Astrocyte of the cerebellum (primary cell): ENCODE measurements around the gene UGT2A3.
"Not testable (repeated sequence)": the region's sequence is repeated elsewhere in the genome, so short reads cannot be mapped to it uniquely, and the experiment has no call there.

Experiments
- DNase-seq: peaks from one replicate; pipeline ENCODE4 v3.0.0-alpha.2; 2011; ENCODE audit warnings: low read depth
- H3K4me3 ChIP-seq: 2 replicates; pipeline ENCODE4 v1.5.1; 2011; ENCODE audit warnings: mild to moderate bottlenecking, low read depth, low read length, moderate library complexity
- CTCF ChIP-seq: IDR thresholded peaks from 2 replicates; pipeline ENCODE4 v1.5.1; 2012; ENCODE audit warnings: low read length, low read depth, moderate library complexity, mild to moderate bottlenecking; ENCODE audit errors: missing control alignments
- in situ Hi-C: cut with HindIII; loops from 2 replicates; pipeline ENCODE4 v1.10.0; 2017; ENCODE audit warnings: low sequenced_read_pairs

The UGT2A3 gene

GRCh38 chr4:68951806-68952585 lies 392 bp upstream of the UGT2A3 start:
- no peak for DNase-seq
- in situ Hi-C loops, result no loop called here
- no peak for TF ChIP-seq CTCF
- no peak overlapping the region for H3K4me3 ChIP-seq

GRCh38 chr4:68950033-68950432 lies 1.6 kb downstream of the UGT2A3 start:
- in situ Hi-C loops, result no loop called here
- H3K4me3 ChIP-seq, result no peak overlapping the region
- no peak for DNase-seq
- no peak for TF ChIP-seq CTCF

- no peak overlapping the region for H3K4me3 ChIP-seq
- no peak for DNase-seq
- TF ChIP-seq CTCF, result no peak
- in situ Hi-C loops, result no loop called here
Observed at GRCh38 chr4:68948985-68949384, 2.6 kb downstream of the UGT2A3 start.

- H3K4me3 ChIP-seq, result no peak overlapping the region
- no peak for TF ChIP-seq CTCF
- no peak for DNase-seq
- in situ Hi-C loops, result no loop called here
Observed at GRCh38 chr4:68948044-68948743, 3.4 kb downstream of the UGT2A3 start.

GRCh38 chr4:68929076-68929737 lies 22.4 kb downstream of the UGT2A3 start:
- no peak overlapping the region for H3K4me3 ChIP-seq
- DNase-seq, result no peak
- TF ChIP-seq CTCF, result no peak
- in situ Hi-C loops, result no loop called here

GRCh38 chr4:68927165-68927564 lies 24.4 kb downstream of the UGT2A3 start:
- no peak for DNase-seq
- H3K4me3 ChIP-seq, result no peak overlapping the region
- in situ Hi-C loops, result no loop called here
- no peak for TF ChIP-seq CTCF

GRCh38 chr4:68922202-68922601 lies 29.4 kb downstream of the UGT2A3 start:
- H3K4me3 ChIP-seq, DNase-seq, in situ Hi-C loops: not testable (repeated sequence)
